Upper lobe of left lung (tissue), 4 donors: ENCODE data around the gene ZNF365.

Experiments used
- CTCF ChIP-seq, 6 experiments: fragments of 450-650 bp in 4 of 6; fragments of 200-600 bp in 2 of 6; sonication (generic) in 2 of 6; IDR thresholded peaks; one replicate each; pipeline ENCODE4 v1.5.1; 2016 to 2019; ENCODE audit warnings: antibody characterized with exemption in 6 of 6
- EP300 ChIP-seq, 4 donors: sonication (generic); formaldehyde crosslinking; IDR thresholded peaks; one replicate each; pipeline ENCODE4 v1.5.1; 2017; ENCODE audit warnings: antibody characterized with exemption in 4 of 4, control low read depth in 2 of 4
- POLR2A ChIP-seq, 4 donors: fragments of 450-650 bp; IDR thresholded peaks; one replicate each; pipeline ENCODE4 v1.5.1; 2016 to 2017; ENCODE audit warnings: antibody characterized with exemption in 4 of 4, mild to moderate bottlenecking in 2 of 4

DNA sequence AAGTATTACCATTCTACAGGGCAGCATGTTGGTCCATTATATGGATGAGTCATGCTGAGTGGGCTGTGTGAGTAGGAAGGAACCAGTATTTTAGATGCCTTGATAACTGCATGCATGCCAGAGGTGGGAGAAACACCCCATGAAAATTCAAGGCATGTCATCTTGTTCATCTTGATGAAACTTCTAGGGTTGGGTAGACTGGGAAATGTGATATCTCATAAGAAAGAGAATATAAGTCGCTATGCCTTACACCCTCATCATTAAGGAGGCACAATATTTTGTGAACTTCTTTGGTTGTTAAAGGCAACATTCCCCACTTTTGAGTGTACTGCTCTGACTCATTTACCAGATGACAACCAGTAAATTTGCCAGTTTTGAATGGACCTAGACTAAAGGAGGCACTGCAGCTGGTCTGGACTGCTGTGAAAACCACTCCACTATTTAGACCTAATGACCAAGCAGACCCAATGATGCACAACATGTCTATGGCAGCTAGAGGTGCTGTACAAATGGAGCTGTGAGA lies 48.0 kb downstream of the ZNF365 start:
- TF ChIP-seq POLR2A (IDR thresholded peaks at IDR 0.05), result no peak
- no peak for TF ChIP-seq CTCF (IDR thresholded peaks at IDR 0.05)
- TF ChIP-seq EP300 (IDR thresholded peaks at IDR 0.05), result no peak
